Measurements from ENCODE around the gene ARHGAP45.

The ARHGAP45 gene

DNA sequence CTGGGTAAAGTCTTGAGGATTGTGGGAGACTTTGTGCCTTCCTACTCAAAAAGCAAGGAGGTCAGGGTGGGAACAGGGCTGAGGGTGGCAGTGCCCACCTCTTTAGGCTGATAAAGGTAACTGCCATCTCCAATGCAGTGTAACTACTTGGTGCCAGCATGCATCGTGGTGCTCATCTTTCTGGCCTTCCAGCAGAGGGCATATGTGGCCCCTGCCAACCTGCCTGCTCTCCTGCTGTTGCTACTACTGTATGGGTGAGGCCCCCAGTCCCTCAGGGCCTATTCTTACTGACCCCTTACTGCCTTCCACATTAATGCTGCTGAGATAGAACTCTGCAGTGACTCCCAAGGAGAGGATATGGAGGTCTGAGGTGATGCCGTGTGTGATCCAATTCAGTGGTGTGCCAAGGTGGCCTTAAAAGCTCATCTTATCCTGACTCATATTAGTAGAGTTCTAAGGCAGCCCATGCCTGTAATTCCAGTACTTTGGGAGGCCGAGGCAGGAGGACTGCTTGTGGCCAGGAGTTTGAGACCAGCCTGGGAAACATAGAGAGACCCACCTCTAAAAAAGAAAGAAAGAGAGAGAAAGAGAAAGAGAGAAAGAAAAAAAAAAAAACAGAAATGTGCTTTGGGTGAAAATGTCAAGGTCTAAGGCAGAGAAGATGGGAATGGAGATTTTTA lies 9.7 kb upstream of the ARHGAP45 start:
- DNase-seq, result peak; percentile 45 to 47

DNA sequence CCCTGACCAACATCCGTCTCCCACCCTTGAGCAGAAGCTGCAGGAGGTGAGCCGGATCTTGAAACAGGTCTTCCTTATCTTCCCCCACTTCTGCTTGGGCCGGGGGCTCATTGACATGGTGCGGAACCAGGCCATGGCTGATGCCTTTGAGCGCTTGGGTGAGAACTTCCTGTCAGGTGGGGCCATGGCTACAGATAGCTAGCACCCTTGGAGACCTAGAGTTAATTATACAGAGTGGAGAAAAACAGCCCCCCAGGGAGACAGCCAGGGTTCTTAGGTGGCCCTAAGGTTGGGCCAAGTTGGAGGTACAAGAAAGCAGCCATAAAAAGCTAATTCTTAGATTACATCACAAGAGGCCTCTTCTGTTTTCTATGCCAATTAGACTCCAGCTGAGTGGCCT lies 8.9 kb upstream of the ARHGAP45 start:
- DNase-seq, result no peak

DNA sequence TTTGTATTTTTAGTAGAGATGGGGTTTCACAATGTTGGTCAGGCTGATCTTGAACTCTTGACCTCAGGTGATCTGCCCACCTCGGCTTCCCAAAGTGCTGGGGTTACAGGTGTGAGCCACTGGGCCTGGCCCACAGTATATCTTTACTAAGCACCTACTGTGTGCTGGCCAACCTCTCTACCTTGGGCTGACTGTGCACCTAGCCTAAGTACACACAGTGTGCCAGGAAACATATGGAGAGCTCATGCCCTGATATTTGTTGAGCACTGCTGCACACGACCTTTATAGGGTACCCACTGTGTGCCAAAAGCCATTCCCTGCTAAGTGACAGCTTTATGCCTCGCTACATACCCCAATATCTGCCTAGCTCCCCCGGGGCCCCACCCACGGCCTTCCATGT lies 6.3 kb upstream of the ARHGAP45 start:
- DNase-seq, result no peak

DNA sequence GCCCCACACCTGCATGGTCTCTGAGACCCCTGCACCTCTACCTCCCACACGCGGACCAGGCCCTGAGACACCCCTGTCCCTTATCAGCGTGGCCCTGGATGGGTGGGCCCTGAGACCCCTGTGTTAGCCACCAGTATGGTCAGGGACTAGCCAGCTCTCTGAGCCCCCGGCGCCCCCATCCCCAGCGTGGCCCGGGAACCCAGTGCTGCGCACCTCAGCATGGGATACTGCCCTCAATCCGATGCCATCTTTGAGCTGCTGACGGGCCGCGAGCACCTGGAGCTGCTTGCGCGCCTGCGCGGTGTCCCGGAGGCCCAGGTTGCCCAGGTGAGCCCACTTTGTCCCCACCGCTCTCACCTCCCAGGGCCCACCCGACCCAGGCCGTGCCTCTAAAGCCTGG lies 5.0 kb upstream of the ARHGAP45 start:
- DNase-seq, result no peak

DNA sequence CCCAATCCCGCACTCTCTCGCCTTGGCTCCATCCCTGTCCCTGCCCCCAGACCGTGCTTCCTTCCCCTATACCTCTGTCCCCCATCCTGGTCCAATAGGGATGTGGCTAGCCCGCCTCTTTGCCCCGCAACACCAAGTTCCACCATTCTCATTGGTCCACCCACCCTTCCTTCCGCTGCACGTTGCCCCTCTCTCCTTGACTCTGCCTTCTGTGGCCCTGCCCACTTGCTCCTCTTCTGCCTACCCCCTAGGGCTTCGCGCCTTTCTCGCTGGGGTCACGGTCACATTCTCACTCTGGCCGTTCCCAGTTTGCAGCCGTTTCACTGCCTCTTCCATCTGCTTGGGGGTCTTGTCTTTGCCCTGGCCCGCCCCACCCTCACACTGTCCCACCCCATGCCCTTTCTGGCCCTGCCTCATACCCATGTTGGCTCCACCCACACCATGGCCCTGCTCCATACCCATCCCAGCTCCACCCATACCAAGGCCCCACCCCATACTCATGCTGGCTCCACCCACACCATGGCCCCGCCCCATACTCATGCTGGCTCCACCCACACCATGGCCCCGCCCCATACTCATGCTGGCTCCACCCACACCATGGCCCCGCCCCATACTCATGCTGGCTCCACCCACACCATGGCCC lies 4.5 kb upstream of the ARHGAP45 start:
- DNase-seq, result no peak

DNA sequence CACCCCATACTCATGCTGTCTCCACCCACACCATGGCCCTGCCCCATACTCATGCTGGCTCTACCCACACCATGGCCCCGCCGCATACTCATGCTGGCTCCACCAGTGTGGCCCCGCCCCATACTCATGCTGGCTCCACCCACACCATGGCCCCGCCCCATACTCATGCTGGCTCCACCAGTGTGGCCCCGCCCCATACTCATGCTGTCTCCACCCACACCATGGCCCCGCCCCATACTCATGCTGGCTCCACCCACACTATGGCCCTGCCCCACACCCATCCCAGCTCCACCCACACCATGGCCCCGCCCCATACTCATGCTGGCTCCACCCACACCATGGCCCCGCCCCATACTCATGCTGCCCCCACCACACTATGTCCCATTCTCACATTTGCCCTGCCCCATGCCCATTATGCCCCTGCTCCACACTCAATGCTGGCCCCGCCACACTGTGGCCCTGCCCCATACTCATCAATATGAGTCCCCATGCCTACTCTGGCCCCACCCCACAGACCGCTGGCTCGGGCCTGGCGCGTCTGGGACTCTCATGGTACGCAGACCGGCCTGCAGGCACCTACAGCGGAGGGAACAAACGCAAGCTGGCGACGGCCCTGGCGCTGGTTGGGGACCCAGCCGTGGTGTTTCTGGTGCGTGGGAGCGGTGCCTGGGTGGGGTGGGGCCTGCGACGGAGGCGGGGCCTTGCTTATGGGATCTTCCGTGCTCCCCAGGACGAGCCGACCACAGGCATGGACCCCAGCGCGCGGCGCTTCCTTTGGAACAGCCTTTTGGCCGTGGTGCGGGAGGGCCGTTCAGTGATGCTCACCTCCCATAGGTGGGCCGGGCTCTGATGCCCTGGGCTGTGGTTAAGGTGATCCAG lies 3.7 kb upstream of the ARHGAP45 start:
- DNase-seq, result peak; percentile 37 to 42

DNA sequence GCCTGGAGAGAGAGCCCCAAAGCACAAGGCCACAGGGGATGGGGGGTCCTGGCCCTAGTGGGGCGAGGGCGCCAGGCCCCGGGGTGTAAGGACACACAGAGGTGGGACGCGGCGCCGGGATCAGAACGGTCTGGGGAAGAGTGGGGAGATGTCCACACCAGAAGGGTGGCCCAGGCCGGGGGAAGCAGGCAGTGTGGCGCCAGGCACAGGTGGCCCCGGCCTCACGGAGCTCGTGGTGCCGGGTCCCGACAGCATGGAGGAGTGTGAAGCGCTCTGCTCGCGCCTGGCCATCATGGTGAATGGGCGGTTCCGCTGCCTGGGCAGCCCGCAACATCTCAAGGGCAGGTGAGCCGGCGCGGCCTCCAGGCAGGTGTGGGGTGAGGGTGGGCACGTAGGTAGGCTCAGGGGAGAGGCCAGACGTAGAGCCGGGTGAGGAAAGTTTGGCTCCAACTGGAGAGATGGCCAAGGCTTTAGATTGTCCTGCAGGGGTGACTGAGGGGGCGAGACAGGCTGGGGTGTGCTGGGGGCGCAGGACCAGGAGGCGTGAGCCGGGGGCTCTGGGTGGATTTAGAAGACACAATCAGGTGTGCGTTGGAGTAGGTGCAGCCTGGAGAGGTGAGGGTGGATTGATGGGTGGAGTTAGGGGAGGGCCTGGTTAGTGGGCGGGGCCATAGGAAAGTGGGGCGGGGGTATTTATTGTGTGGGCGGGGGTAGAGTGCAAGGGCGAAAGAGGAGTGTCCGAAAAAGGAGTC lies 2.9 kb upstream of the ARHGAP45 start:
- DNase-seq, result no peak

DNA sequence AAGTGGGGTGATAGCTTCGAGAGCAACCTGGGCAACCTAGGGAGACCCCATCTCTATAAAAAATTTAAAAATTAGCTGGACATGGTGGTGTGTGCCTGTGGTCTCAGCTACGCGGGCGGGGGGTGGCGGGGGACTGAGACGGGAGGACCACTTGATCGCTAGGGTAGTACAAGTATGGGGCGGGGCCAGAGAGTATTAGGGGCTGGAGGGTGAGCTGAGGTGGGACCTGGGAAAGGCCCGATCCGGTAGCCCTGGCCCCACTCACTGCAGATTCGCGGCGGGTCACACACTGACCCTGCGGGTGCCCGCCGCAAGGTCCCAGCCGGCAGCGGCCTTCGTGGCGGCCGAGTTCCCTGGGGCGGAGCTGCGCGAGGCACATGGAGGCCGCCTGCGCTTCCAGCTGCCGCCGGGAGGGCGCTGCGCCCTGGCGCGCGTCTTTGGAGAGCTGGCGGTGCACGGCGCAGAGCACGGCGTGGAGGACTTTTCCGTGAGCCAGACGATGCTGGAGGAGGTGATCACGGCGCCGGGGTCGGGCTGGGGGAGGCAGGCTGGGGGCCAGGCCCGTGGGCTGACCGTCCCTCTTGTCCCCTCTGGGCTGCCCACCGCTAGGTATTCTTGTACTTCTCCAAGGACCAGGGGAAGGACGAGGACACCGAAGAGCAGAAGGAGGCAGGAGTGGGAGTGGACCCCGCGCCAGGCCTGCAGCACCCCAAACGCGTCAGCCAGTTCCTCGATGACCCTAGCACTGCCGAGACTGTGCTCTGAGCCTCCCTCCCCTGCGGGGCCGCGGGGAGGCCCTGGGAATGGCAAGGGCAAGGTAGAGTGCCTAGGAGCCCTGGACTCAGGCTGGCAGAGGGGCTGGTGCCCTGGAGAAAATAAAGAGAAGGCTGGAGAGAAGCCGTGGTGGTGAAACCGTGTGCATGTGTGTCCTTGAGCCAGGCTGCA lies 2.0 kb upstream of the ARHGAP45 start:
- DNase-seq, result peak; percentile 71 to 72

DNA sequence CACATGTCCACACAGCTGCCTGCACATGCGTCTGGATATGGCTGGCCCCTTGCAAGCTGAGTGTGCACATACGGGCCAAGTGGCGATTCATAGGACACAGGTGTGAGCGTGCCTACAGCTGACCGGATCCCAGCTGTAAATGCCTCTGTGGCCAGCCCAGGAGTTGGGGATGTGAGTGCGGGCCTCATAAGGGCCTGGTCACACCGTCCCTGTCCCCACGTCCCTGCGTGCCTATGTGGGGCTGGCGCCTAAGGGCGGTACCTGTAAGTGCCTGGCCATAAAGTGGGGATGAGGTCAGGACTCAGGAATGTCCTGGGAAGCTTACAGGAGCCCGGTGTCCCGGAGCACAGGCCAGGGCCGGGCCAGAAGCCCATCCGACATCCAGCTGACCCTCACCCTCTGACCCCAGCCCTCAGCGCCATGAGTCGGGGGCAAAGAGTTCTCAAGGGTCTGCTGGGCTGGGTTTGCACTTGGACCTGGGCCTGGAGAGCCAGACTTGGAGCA lies 1.3 kb upstream of the ARHGAP45 start:
- DNase-seq, result no peak

DNA sequence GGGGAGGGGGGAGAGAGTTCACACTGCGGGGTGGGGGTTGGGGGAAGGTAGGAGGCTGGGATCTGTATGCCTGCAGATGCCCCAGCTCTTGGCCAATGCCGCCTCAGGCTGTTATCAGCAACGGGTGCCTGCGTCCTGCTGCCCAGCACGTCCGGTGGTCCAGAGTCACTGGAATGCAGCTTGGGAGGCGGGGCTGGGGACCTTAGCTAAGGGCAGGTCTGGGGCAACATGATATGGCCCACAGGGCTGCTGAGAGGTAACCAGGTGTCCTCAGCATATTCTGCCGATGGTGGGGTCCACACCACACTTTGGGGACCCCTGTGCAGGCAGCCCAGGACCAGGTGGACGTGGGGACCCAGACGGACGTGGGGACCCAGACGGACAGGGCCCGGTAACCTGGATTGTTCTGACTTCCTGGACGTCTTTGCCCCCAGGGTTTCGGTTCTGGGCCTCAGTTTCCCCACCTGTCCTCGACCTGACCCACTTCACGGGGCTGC lies 668 bp upstream of the ARHGAP45 start:
- no peak for DNase-seq

DNA sequence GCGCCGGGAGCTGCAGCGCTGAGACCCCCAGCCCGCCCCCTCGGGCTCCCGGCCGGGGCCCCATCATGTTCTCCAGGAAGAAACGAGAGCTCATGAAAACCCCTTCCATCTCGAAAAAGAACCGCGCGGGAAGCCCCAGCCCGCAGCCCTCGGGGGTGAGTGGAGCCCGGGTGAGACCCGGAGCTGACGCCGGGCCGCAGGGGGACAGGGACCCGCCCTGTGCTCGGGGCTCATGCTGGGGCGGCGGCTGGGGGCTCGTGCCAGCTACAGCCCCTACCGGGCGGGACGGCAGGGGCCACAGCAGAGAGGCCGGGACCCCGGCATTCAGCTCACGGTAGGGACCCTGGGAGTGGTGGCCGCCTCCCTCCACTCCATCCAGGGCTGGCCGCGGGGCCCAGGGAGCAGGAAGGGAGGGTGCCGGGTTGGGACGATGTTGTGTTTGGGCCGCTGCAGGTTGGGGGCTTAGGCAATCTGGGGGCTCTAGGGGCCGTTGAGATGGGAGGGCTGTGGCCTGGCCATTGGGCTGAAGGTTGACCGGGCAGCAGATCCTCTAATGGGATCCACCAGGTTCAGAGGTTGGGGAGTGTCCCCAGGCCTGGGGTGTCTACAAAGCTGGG lies 482 bp downstream of the ARHGAP45 start:
- peak; percentile 57 to 58 for DNase-seq

DNA sequence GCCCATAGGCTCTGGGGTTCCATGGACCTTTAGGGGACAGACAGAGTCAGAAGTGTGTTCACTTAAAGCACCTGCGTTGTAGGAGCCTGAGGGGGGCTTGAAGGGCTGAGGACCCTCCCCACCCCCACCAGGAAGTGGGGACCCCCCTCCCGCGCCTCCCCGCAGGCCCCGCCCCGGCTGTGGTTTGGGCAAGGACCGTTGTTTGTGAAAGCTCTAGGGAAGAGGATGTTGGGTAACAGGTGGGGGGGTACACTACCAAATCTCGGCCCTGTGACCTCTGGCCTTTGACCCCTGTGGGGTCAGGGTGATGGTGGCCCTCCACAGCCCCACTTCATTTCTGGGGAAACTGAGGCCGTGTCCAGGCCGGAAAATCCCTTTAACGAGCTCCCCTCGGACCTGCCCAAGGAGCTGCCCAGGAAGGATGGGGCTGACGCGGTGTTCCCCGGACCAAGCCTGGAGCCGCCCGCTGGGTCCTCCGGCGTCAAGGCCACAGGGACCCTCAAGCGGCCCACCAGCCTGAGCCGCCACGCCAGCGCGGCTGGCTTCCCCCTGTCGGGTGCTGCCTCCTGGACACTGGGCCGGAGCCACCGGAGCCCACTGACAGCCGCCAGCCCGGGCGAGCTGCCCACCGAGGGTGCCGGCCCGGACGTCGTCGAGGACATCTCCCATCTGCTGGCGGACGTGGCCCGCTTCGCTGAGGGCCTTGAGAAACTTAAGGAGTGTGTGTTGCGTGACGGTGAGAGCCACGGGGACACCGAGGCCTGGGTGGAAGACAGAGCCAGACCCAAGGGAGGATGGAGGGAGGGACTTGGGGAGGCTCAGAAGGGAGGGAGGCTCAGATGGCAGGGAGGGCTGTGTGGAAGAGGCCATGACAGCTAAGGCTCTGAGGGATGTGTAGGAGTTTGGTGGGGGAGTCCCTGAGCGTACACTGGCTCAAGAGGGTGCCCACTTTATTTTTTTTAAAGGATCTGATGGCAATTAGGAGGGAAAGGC lies 1.3 kb downstream of the ARHGAP45 start:
- peak in 1 of 2 experiments; percentile 49 for DNase-seq

DNA sequence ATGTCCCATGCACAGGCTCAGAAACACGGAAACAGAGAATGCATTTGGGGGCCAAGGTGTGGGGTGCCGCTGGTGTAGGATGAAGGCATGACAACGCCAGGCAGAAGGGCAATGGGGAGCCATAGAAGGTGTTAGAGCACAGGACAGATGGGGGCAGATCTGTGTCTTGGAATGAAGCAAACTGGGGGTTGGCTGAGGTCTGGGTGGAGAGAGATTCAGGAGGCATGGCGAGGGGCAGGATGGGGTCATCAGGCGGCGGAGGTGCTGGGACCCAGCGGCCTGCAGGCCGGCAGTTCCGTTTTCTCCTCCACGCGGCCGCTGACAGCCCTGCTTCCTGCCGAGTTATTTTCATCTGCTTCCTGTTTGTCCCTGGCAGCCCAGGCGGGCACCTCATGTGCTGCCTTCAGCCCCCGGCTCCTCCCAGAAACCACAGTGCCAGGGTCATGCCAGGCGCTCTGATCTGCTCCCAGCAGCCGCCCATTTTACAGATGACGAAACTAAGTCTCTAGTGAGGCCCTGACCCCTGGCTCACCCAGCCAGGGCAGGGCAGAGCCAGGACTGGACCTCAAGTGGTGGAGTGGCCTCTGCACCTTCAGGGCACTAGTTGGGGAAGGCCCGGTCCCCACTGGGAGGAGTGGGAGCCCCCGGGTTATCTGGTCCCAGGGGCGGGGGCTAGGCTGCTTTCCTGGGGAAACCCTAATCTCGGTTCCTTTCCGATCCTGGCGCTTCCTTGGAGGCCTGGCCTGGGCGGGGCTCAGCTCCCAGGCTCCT lies 2.2 kb downstream of the ARHGAP45 start:
- peak; percentile 46 to 48 for DNase-seq

DNA sequence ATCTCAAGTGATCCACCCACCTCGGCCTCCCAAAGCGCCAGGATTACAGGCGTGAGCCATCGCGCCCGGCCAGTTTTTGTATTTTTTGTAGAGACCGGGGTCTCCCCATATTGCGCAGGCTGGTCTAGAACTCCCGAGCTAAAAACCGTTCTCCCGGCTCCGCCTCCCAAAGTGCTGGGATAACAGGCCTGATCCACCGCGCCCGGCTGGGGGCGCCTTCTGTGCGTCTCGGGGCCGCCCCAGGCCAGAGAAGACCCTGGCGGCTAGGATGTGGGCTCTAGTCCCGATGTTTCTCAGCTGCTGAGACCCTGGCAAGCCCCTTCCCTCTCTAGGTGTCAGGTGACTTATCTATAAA lies 3.6 kb downstream of the ARHGAP45 start:
- no peak for DNase-seq

DNA sequence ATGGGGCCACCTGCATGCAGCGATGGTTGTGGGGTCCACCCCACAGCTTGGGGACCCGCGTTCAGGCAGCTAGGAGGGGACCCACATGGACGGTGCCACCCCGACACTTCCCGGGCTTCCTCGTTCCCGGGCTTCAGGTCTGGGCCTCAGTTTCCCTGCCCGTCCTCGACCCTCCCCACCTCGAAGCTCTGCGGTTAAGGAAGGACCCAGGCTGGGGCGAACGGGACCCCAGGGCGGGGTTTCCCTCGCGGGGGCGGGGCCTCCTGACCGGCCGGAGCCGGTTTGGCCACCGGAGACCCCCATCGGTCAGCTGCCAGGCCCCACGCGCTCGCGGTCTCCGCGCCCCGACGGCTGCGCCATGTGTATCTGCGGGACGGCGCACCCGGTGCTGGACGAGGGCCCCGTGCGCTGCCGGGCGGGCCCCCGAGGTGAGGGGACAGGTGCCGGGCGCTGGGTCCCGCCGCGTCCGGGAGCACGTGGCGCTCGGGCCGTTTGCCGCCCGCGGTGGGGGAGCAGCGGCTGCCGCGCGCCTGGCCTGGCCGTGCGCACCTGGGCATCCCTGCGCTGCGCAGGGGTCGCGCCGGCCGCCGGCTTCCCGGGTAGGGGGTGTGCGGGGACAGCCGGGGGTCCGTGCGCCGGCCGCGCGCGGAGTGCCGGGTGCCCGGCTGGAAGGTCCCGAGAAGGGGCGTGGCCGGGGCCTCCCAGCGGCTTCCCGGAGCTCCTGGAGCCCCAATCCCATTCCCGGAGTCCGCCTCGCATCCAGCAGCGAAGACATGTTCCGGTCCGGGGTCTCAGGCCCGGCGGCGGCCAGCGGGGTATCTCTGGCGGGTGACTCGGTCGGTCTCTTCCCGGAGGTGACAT lies 4.2 kb downstream of the ARHGAP45 start:
- no peak for DNase-seq

DNA sequence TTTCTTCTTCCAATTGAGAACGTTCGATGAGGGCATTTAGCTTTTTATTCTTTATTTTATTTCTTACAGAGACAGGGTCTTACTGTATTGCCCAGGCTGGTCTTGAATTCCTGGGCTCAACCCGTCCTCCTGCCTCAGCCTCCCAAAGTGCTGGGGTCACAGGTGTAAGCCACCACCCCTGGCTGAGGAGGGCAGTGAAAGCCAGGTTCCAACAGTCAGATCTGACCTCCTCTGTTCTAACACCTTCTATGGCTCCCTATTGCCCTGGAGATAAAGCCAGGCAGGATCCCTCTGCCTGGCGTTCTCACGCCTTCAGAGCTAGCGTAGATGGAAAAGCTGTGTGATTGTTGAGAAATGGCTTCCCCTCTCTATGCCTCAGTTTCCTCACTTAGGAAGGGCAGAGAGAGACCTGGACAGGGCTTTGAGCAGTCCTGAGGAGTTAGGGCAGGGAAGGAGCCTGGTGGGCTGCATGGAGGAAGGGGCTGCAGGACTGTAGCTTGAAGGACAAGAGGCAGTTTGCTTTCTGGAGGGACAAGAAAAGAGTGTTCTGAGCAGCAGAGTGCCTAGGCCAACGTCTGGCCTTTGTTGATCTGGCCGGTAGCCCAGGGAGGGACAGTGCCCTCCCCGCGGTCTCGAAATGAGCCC lies 5.5 kb downstream of the ARHGAP45 start:
- no peak for DNase-seq

Measured in activated CD4-positive, alpha-beta T cell treated with anti-CD3 and anti-CD28 coated beads, Interleukin-2, amount 50 U/mL, for 4 hours (primary cell).